OCI-LY1 (cell line): Measurements from ENCODE around the gene OR4D1.

Source experiments
- H2AFZ ChIP-seq: fragments of 200-600 bp; sonication (generic), shearing (Covaris generic); 2 replicates; pipeline ENCODE4 v1.6.0; 2014; ENCODE audit warnings: antibody characterized with exemption, mild to moderate bottlenecking, low read length
- H3F3A ChIP-seq: fragments of 200-600 bp; sonication (generic), shearing (Covaris generic); 2 replicates; pipeline ENCODE4 v1.6.0; 2014; ENCODE audit warnings: mild to moderate bottlenecking, antibody characterized with exemption, low read length, moderate library complexity; ENCODE audit not compliant: insufficient read depth
- H3K27ac ChIP-seq: fragments of 200-600 bp; sonication (generic); 2 replicates; pipeline ENCODE4 v1.5.1; 2014; ENCODE audit warnings: low read length, mixed run types, mild to moderate bottlenecking, low read depth; ENCODE audit not compliant: poor library complexity, severe bottlenecking
- H3K27me3 ChIP-seq: fragments of 200-600 bp; sonication (generic); 2 replicates; pipeline ENCODE4 v1.6.0; 2014; ENCODE audit warnings: antibody characterized with exemption, mild to moderate bottlenecking, low read length, moderate library complexity; ENCODE audit not compliant: insufficient read depth
- H3K36me3 ChIP-seq: fragments of 200-600 bp; sonication (generic); 2 replicates; pipeline ENCODE4 v1.6.1; 2014; ENCODE audit warnings: mild to moderate bottlenecking, antibody characterized with exemption, low read length, moderate library complexity, mixed read lengths; ENCODE audit not compliant: insufficient read depth
- H3K4me1 ChIP-seq: fragments of 200-600 bp; sonication (generic); 2 replicates; pipeline ENCODE4 v1.5.1; 2014; ENCODE audit warnings: mild to moderate bottlenecking, low read length, moderate library complexity; ENCODE audit not compliant: insufficient read depth, severe bottlenecking
- H3K4me2 ChIP-seq: fragments of 200-600 bp; sonication (generic), shearing (Covaris generic); 2 replicates; pipeline ENCODE4 v1.6.1; 2014; ENCODE audit warnings: low read length
- H3K4me3 ChIP-seq: fragments of 200-600 bp; sonication (generic); 2 replicates; pipeline ENCODE4 v1.5.1; 2014; ENCODE audit warnings: low read length, low read depth, mild to moderate bottlenecking, mixed read lengths; ENCODE audit not compliant: poor library complexity, severe bottlenecking
- H3K79me2 ChIP-seq: fragments of 200-600 bp; shearing (Covaris generic); 2 replicates; pipeline ENCODE4 v1.6.1; 2016; ENCODE audit warnings: mixed run types, low read length, mixed read lengths; ENCODE audit not compliant: insufficient read depth
- H3K9ac ChIP-seq: fragments of 200-600 bp; sonication (generic), shearing (Covaris generic); 2 replicates; pipeline ENCODE4 v1.6.1; 2014; ENCODE audit warnings: mild to moderate bottlenecking, low read length, mixed read lengths
- H3K9me2 ChIP-seq: fragments of 200-600 bp; sonication (generic), shearing (Covaris generic); 2 replicates; pipeline ENCODE4 v1.6.1; 2014; ENCODE audit warnings: low read depth, mild to moderate bottlenecking, low read length, mixed read lengths
- H3K9me3 ChIP-seq: fragments of 200-600 bp; shearing (Covaris generic); 2 replicates; pipeline ENCODE4 v1.6.1; 2014; ENCODE audit warnings: low read length, mixed read lengths
- H4K20me1 ChIP-seq: fragments of 200-600 bp; sonication (generic), shearing (Covaris generic); 2 replicates; pipeline ENCODE4 v1.6.0; 2016; ENCODE audit warnings: mild to moderate bottlenecking, low read length; ENCODE audit not compliant: insufficient read depth
- EZH2 ChIP-seq: fragments of 200-600 bp; sonication (generic), shearing (Covaris generic); IDR thresholded peaks from 2 replicates; pipeline ENCODE4 v1.8.0; 2017; ENCODE audit warnings: borderline replicate concordance, mixed run types, mild to moderate bottlenecking, antibody characterized with exemption, low read length, moderate library complexity, mixed read lengths
- TF ChIP-seq, protein P1 (sequence below): fragments of 200-600 bp; sonication (generic), shearing (Covaris generic); IDR thresholded peaks from 2 replicates; pipeline ENCODE4 v1.5.1; 2017; ENCODE audit warnings: mild to moderate bottlenecking, antibody characterized with exemption, low read length, moderate library complexity, mixed read lengths

The OR4D1 gene

DNA sequence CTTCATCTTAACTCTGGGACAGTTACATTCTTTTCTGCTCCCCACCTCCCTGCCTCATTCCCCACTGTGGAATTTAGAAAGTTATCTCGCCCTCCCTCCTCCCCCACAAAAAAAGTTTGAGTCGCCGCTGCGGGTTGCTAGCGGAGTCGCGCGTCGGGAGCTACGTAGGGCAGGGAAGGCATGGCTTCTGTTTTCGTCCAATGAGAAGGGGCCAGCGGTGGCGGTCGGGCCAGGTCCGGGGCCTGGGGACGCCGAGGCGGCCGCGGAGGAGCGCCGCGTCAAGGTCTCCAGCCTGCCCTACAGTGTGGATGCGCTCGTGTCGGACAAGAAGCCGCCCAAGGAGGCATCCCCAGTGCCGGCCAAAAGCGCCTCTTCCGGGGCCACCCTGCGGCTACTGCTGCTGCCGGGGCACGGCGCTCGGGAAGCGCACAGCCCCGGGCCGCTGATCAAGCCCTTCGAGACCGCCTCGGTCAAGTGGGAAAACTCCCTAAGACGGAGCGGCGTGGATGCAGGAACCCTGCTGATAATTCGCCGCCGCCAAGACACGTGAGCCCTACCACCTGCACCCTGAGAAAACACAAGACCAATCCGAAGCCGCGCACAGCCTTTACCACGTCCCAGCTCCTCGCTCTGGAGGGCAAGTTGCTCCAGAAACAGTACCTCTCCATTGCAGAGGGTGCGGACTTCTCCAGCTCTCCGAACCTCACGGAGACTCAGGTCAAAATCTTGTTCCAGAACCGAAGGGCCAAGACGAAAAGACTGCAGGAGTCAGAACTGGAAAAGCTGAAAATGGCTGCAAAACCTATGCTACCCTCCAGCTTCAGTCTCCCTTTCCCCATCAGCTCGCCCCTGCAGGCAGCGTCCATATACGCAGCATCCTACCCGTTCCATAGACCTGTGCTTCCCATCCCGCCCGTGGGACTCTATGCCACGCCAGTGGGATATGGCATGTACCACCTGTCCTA lies 8.9 kb downstream of the OR4D1 start:
- Histone ChIP-seq H3K27ac (no peak overlapping the region), H2AFZ (no peak overlapping the region), H3K4me1 (no peaks in the 10 kb centered on the region), H3K9ac (no peak overlapping the region), H4K20me1 (no peaks in the 10 kb centered on the region), H3K9me2 (no peaks in the 10 kb centered on the region), H3K4me2 (no peak overlapping the region), H3F3A (no peaks in the 10 kb centered on the region), H3K4me3 (no peak overlapping the region), H3K27me3 (peaks cover 7% of the 10 kb centered on the region; the same call in 1 of the 2 replicates), H3K9me3 (no peaks in the 10 kb centered on the region), H3K36me3 (no peaks in the 10 kb centered on the region), H3K79me2 (no peaks in the 10 kb centered on the region)
- TF ChIP-seq, protein P1, sequence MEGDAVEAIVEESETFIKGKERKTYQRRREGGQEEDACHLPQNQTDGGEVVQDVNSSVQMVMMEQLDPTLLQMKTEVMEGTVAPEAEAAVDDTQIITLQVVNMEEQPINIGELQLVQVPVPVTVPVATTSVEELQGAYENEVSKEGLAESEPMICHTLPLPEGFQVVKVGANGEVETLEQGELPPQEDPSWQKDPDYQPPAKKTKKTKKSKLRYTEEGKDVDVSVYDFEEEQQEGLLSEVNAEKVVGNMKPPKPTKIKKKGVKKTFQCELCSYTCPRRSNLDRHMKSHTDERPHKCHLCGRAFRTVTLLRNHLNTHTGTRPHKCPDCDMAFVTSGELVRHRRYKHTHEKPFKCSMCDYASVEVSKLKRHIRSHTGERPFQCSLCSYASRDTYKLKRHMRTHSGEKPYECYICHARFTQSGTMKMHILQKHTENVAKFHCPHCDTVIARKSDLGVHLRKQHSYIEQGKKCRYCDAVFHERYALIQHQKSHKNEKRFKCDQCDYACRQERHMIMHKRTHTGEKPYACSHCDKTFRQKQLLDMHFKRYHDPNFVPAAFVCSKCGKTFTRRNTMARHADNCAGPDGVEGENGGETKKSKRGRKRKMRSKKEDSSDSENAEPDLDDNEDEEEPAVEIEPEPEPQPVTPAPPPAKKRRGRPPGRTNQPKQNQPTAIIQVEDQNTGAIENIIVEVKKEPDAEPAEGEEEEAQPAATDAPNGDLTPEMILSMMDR, result no peak
- no peak for TF ChIP-seq EZH2

DNA sequence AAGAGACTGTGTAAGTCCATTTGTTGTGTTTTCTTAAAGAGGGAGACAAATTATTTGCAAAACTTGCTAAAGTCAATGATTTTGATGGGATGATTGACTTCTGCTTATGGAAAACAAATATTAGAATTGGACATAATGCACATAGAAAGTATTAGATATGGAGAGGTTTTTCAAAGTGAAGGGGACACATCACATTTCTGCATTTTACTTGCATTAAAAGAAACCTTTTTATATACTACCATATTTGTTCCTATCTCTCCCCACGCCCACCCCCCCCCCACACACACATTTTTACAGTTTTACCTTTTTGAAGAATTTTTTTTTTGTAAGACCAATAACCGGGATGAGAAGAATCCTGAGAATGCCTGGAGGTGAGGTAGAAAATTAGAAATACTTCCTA lies 10.0 kb downstream of the OR4D1 start:
- Histone ChIP-seq H3K4me2 (no peak overlapping the region), H3F3A (no peaks in the 10 kb centered on the region), H4K20me1 (no peaks in the 10 kb centered on the region), H3K4me3 (no peak overlapping the region), H3K79me2 (no peaks in the 10 kb centered on the region), H2AFZ (no peak overlapping the region), H3K4me1 (no peaks in the 10 kb centered on the region), H3K36me3 (no peaks in the 10 kb centered on the region), H3K9me3 (no peaks in the 10 kb centered on the region), H3K27me3 (0 out of 2 replicates have a peak, but pooled peaks cover 4% of the 10 kb centered on the region), H3K9ac (no peak overlapping the region), H3K27ac (no peak overlapping the region), H3K9me2 (no peaks in the 10 kb centered on the region)
- TF ChIP-seq, protein P1, result no peak
- TF ChIP-seq EZH2, result no peak

DNA sequence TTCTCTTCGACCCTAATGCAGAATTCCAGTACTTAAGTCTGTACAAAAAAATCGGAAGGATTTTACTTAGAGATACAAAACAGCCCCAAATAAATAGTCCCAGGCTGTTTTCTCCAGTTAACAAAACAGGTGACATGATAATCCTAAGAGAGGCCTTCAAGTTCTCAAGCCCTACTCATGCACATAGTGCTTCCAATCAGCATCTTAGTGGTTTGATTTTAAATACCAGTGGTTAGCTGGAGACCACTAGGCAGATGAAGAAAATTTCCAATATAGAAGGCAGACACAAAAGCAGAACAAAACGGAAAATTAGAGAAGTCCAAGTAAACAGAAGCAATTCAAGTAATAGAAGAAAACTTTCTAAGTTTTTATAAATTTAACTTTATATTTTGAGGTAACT lies 13.4 kb downstream of the OR4D1 start:
- no peaks in the 10 kb centered on the region for H3K79me2 ChIP-seq
- no peak overlapping the region for H3K4me3 ChIP-seq
- H3K36me3 ChIP-seq, result no peaks in the 10 kb centered on the region
- no peak overlapping the region for H2AFZ ChIP-seq
- H3K4me1 ChIP-seq, result no peaks in the 10 kb centered on the region
- no peak overlapping the region for H3K4me2 ChIP-seq
- H3K9ac ChIP-seq, result no peak overlapping the region
- TF ChIP-seq EZH2, result no peak
- TF ChIP-seq, protein P1, result no peak
- 0 out of 2 replicates have a peak, but pooled peaks cover 3% of the 10 kb centered on the region for H3K27me3 ChIP-seq
- H4K20me1 ChIP-seq, result no peaks in the 10 kb centered on the region
- H3K27ac ChIP-seq, result no peak overlapping the region
- H3K9me2 ChIP-seq, result no peaks in the 10 kb centered on the region
- H3K9me3 ChIP-seq, result no peaks in the 10 kb centered on the region
- no peaks in the 10 kb centered on the region for H3F3A ChIP-seq
